Right lobe of liver (tissue), 4 donors: Measurements from ENCODE around the gene NSMF.
"Not testable (repeated sequence)": the region's sequence is repeated elsewhere in the genome, so short reads cannot be mapped to it uniquely, and the experiment has no call there.

Experiments used
- CTCF ChIP-seq, 4 donors: fragments of 200-600 bp in 3 of 4; fragments of 450-650 bp in 1 of 4; IDR thresholded peaks; one replicate each; pipeline versions ENCODE4 v1.5.1 to v1.8.0; 2016 to 2022; ENCODE audit warnings: antibody characterized with exemption in 4 of 4, mild to moderate bottlenecking in 2 of 4
- POLR2A ChIP-seq: fragments of 450-650 bp; IDR thresholded peaks from one replicate; pipeline ENCODE4 v1.6.1; 2017; ENCODE audit warnings: antibody characterized with exemption, mild to moderate bottlenecking
- donor health status: DM: no; HTN: no; CAD: no.
- donor health status: DM: no; HTN: no; CAD: no.
- donor health status: DM: no; HTN: yes; CAD: no.

- TF ChIP-seq CTCF (IDR thresholded peaks at IDR 0.05); POLR2A: not testable (repeated sequence)
Measured at GRCh38 chr9:137410236-137410890, 48.8 kb downstream of the NSMF start.
